PC-9 (cell line): ENCODE data around the gene TMCO4. TPM values are rescaled to one million over a fixed set of nuclear protein-coding genes. Genes with fewer than 3 reads are reported as not detected.

Experiments
- BruUV-seq: library from RNA; stranded (reverse); fragments of 400-500 nt; replicated peaks from 2 replicates; lab custom pipeline; 2021; lab: Mats Ljungman, UMichigan
- CTCF ChIA-PET: fragments of 300-600 bp; sonication (Branson Sonifier 250); formaldehyde crosslinking; loops from one replicate; lab custom pipeline; 2022; ENCODE audit warnings: antibody characterized with exemption; lab: Charles Lee
- POLR2A ChIA-PET: fragments of 300-600 bp; sonication (Branson Sonifier 250); formaldehyde crosslinking; loops from one replicate; lab custom pipeline; 2022; ENCODE audit warnings: antibody characterized with exemption; ENCODE audit not compliant: unreplicated experiment; lab: Charles Lee
- DNase-seq, 2 experiments: peaks; one replicate each; pipeline versions ENCODE4 v3.0.0 to v3.0.0-alpha.2; 2015 to 2022; ENCODE audit warnings: mixed read lengths in 1 of 2
- H2AFZ ChIP-seq: fragments of 200-600 bp; sonication (generic); 2 replicates; pipeline ENCODE4 v1.8.1; 2017; ENCODE audit warnings: antibody characterized with exemption
- H3F3A ChIP-seq: fragments of 200-600 bp; sonication (generic); 2 replicates; pipeline ENCODE4 v1.8.1; 2017; ENCODE audit warnings: antibody characterized with exemption, mild to moderate bottlenecking, low read depth; ENCODE audit not compliant: insufficient read depth
- H3K27ac ChIP-seq: fragments of 200-600 bp; sonication (generic); 2 replicates; pipeline ENCODE4 v1.6.1; 2016; ENCODE audit warnings: mixed run types
- H3K27me3 ChIP-seq: fragments of 200-600 bp; sonication (generic); 2 replicates; pipeline ENCODE4 v1.6.1; 2016; ENCODE audit warnings: low read depth, mixed run types; ENCODE audit not compliant: insufficient read depth
- H3K36me3 ChIP-seq: fragments of 200-600 bp; sonication (generic); 2 replicates; pipeline ENCODE4 v1.6.1; 2016; ENCODE audit warnings: low read depth, mixed run types
- H3K4me1 ChIP-seq: fragments of 200-600 bp; sonication (generic); replicated peaks from 2 replicates; pipeline ENCODE4 v1.6.1; 2016; ENCODE audit warnings: mixed run types; ENCODE audit not compliant: insufficient read depth
- H3K4me2 ChIP-seq: fragments of 200-600 bp; sonication (generic); 2 replicates; pipeline ENCODE4 v1.6.1; 2017; ENCODE audit warnings: mixed run types
- H3K4me3 ChIP-seq: fragments of 200-600 bp; sonication (generic); 2 replicates; pipeline ENCODE4 v1.6.1; 2016; ENCODE audit warnings: mixed run types
- H3K79me2 ChIP-seq: fragments of 200-600 bp; sonication (generic); 2 replicates; pipeline ENCODE4 v1.6.1; 2017; ENCODE audit warnings: low read depth, mixed run types
- H3K9me2 ChIP-seq: fragments of 200-600 bp; sonication (generic); 2 replicates; pipeline ENCODE4 v1.8.1; 2017; ENCODE audit warnings: mild to moderate bottlenecking; ENCODE audit not compliant: insufficient read depth
- H3K9me3 ChIP-seq: fragments of 200-600 bp; sonication (generic); 2 replicates; pipeline ENCODE4 v1.8.1; 2016; ENCODE audit warnings: low read depth; ENCODE audit not compliant: insufficient read depth
- H4K20me1 ChIP-seq: fragments of 200-600 bp; sonication (generic); 2 replicates; pipeline ENCODE4 v1.8.1; 2017; ENCODE audit not compliant: insufficient read depth
- EZH2 ChIP-seq: fragments of 200-600 bp; sonication (generic); IDR thresholded peaks from 2 replicates; pipeline ENCODE4 v1.8.0; 2017; ENCODE audit warnings: antibody characterized with exemption, low read depth
- intact Hi-C: fragments of 100-400 bp; cut with micrococcal nuclease; formaldehyde crosslinking; loops from one replicate; pipeline ENCODE4 v1.10.0; 2022; ENCODE audit not compliant: unreplicated experiment
- total RNA-seq: library from RNA; stranded (reverse); gene quantifications from 2 replicates; pipeline ENCODE4 v1.2.3, GENCODE V29; 2021
- TF ChIP-seq, protein P1 (sequence below): fragments of 200-600 bp; sonication (generic); conservative IDR thresholded peaks from 2 replicates; pipeline ENCODE4 v1.6.1; 2017; ENCODE audit warnings: mixed run types, antibody characterized with exemption, mild to moderate bottlenecking, moderate library complexity

The TMCO4 gene
- total RNA-seq, 1 experiment from 2014 or later = 22.6 TPM

DNA sequence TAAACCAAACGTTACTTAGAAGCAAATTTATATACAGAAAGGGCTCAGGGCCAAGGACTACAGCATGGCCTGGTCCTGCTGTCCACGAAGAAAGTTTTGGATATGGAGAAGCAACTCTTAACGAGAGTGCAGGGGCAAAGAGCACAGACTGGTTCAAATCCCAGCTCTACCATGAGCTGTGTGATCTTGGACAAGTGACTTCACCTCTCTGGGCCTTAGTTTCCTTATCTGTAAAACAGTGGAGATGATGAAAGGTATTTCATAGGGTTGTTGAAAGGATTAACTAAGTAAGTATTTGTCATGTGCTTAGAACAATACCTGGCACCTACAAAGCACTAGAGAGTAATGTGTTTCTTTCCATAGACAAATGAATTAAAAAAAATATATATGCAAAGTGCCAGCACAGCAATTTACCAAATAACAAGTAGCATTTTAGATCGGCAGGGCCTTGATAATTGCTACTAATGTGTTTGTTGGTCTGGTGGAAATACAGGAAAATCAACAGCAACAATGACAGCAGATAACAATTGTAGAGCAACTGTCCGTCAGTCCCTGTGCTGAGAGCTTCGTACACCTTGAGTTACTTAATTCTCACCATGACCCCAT, 25.4 kb downstream of the TMCO4 start:
- Histone ChIP-seq H3K36me3 (no peaks in the 10 kb centered on the region; the same call in 1 of the 2 replicates), H3K9me3 (no peaks in the 10 kb centered on the region), H3K27me3 (no peaks in the 10 kb centered on the region), H2AFZ (no peak overlapping the region), H3K27ac (no peak overlapping the region), H3K4me2 (no peak overlapping the region), H3K79me2 (no peaks in the 10 kb centered on the region), H3K4me3 (no peak overlapping the region), H3K4me1 (no peaks in the 10 kb centered on the region; the same call in 1 of the 2 replicates), H3F3A (no peaks in the 10 kb centered on the region), H4K20me1 (no peaks in the 10 kb centered on the region), H3K9me2 (no peaks in the 10 kb centered on the region)
- CTCF ChIA-PET = interaction anchor here (0.6 kb wide), 1 partner anchor 97 kb away, joined by 17 read pairs; no protein-coding TSS in a partner anchor
- TF ChIP-seq EZH2 = no peak
- TF ChIP-seq, protein P1, sequence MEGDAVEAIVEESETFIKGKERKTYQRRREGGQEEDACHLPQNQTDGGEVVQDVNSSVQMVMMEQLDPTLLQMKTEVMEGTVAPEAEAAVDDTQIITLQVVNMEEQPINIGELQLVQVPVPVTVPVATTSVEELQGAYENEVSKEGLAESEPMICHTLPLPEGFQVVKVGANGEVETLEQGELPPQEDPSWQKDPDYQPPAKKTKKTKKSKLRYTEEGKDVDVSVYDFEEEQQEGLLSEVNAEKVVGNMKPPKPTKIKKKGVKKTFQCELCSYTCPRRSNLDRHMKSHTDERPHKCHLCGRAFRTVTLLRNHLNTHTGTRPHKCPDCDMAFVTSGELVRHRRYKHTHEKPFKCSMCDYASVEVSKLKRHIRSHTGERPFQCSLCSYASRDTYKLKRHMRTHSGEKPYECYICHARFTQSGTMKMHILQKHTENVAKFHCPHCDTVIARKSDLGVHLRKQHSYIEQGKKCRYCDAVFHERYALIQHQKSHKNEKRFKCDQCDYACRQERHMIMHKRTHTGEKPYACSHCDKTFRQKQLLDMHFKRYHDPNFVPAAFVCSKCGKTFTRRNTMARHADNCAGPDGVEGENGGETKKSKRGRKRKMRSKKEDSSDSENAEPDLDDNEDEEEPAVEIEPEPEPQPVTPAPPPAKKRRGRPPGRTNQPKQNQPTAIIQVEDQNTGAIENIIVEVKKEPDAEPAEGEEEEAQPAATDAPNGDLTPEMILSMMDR = no peak
- intact Hi-C loops = no loop called here
- POLR2A ChIA-PET = no interaction called here
- no TSS peak for BruUV-seq
- no peak for DNase-seq

DNA sequence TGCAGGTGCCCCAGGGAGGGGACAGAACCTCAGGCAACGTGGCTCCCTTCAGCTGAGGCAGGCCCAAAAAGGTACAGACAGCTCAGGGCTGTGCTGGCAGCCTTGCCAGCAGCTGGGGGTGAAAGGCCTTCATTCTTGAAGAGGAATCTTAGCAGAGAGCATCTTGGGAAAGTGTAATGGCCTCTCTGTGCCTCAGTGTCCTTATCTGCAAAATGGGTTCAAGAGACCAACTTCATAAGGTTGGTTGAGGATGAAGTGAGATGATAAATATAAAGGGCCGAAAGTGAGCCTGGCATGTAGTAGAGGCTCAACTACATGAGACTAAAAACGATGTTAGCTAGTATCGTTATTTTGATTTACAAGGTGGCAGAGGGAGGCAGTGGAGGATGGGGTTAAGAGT, 26.2 kb downstream of the TMCO4 start:
- no peak for DNase-seq
- Histone ChIP-seq H3K79me2 (no peaks in the 10 kb centered on the region), H3K9me3 (no peaks in the 10 kb centered on the region), H3K36me3 (no peaks in the 10 kb centered on the region; the same call in 1 of the 2 replicates), H3K27me3 (no peaks in the 10 kb centered on the region), H2AFZ (no peak overlapping the region), H3K27ac (no peak overlapping the region), H3K9me2 (no peaks in the 10 kb centered on the region), H3K4me2 (no peak overlapping the region), H3K4me1 (no peaks in the 10 kb centered on the region; the same call in 1 of the 2 replicates), H3F3A (no peaks in the 10 kb centered on the region), H4K20me1 (no peaks in the 10 kb centered on the region), H3K4me3 (no peak overlapping the region)
- CTCF ChIA-PET = no interaction called here
- BruUV-seq = no TSS peak
- no peak for TF ChIP-seq EZH2
- TF ChIP-seq, protein P1 = no peak
- POLR2A ChIA-PET = no interaction called here
- intact Hi-C loops = no loop called here

DNA sequence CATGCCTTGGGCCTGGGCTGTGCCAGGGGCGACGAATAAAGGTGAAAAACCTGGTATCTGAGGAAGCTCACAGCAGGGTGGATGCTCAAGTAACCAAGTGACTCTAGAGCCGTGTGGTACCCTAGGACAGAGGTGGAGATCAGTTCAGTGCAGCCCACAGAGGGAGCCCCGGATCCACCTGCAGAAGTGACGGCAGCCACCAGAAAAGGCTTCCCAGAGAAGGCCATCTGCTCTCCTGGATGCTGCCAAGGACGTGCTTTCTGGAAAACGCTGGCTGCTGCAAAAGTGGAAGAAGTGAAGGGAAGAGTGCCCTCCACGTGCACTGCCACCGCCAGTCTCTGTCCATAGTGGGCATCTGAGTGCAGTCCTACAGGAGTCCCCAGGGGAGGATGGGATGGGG, 27.7 kb downstream of the TMCO4 start:
- Histone ChIP-seq H2AFZ (no peak overlapping the region), H3K36me3 (no peaks in the 10 kb centered on the region), H3K79me2 (no peaks in the 10 kb centered on the region), H3K4me2 (no peak overlapping the region), H3K9me2 (no peaks in the 10 kb centered on the region), H3K9me3 (no peaks in the 10 kb centered on the region), H4K20me1 (no peaks in the 10 kb centered on the region), H3K4me1 (no peaks in the 10 kb centered on the region; the same call in 1 of the 2 replicates), H3K4me3 (no peak overlapping the region), H3K27ac (no peak overlapping the region), H3K27me3 (no peaks in the 10 kb centered on the region), H3F3A (no peaks in the 10 kb centered on the region)
- DNase-seq = no peak
- intact Hi-C loops = no loop called here
- no TSS peak for BruUV-seq
- ChIA-PET POLR2A (no interaction called here), CTCF (no interaction called here)
- TF ChIP-seq, protein P1 = no peak
- TF ChIP-seq EZH2 = no peak
